HG03354 (cell line): Measurements from ENCODE around the gene MYDGF.

Experiments
- ATAC-seq: cut with Tn5 transposase; IDR thresholded peaks from one replicate; pipeline ENCODE4 v1.9.1; 2021; ENCODE audit warnings: mild to moderate bottlenecking; ENCODE audit not compliant: unreplicated experiment, poor library complexity, severe bottlenecking

The MYDGF gene

GRCh38 chr19:4619668-4620294 is 50.4 kb downstream of the MYDGF start:
- ATAC-seq = no peak

GRCh38 chr19:4618019-4618418 is 52.1 kb downstream of the MYDGF start:
- no peak for ATAC-seq

- ATAC-seq = no peak
These were observed 56.8 kb downstream of the MYDGF start for GRCh38 chr19:4613254-4613751.

- ATAC-seq = no peak
These were observed 60.1 kb downstream of the MYDGF start for GRCh38 chr19:4609878-4610511.
